HG03521 (cell line): ENCODE measurements around the gene IQCE.

Source experiments
- ATAC-seq: cut with Tn5 transposase; IDR thresholded peaks from one replicate; pipeline ENCODE4 v1.9.1; 2021; ENCODE audit warnings: mild to moderate bottlenecking, moderate library complexity; ENCODE audit not compliant: unreplicated experiment

Gene IQCE, protein sequence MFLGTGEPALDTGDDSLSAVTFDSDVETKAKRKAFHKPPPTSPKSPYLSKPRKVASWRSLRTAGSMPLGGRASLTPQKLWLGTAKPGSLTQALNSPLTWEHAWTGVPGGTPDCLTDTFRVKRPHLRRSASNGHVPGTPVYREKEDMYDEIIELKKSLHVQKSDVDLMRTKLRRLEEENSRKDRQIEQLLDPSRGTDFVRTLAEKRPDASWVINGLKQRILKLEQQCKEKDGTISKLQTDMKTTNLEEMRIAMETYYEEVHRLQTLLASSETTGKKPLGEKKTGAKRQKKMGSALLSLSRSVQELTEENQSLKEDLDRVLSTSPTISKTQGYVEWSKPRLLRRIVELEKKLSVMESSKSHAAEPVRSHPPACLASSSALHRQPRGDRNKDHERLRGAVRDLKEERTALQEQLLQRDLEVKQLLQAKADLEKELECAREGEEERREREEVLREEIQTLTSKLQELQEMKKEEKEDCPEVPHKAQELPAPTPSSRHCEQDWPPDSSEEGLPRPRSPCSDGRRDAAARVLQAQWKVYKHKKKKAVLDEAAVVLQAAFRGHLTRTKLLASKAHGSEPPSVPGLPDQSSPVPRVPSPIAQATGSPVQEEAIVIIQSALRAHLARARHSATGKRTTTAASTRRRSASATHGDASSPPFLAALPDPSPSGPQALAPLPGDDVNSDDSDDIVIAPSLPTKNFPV

DNA sequence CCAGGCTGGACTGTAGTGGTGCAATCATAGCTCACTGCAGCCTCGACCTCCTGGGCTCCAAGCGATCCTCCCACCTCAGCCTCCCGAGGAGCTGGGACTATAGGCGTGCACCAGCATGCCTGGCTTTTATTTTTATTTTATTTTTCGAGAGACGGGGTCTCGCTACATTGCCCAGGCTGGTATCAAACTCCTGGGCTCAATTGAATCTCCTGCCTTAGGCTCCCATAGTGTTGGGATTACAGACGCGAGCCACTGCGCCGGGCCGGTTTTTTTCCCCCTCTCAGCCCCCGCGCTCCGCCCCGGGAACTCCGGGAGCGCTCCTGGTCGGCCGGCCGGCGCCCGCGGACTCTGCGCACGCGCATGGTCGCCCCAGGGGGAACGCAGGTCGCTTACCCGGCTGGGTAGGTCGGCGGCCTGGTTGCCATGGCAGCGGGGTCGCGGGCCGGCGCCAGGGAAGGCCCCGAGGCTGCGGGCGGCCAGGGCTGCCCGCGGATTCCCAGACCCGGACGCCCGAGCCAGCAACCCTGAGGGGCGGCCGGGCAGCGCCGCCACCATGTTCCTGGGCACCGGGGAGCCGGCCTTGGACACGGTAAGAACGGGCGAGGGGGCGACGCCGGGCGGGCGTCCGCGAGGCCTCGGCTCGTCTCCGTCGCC, at the start of gene IQCE:
IQCE (plus strand) TSS at position 351 of the 654 bp plus-strand sequence; CDS start at position 554, 203 bp downstream.
- peak; percentile 56 for ATAC-seq

DNA sequence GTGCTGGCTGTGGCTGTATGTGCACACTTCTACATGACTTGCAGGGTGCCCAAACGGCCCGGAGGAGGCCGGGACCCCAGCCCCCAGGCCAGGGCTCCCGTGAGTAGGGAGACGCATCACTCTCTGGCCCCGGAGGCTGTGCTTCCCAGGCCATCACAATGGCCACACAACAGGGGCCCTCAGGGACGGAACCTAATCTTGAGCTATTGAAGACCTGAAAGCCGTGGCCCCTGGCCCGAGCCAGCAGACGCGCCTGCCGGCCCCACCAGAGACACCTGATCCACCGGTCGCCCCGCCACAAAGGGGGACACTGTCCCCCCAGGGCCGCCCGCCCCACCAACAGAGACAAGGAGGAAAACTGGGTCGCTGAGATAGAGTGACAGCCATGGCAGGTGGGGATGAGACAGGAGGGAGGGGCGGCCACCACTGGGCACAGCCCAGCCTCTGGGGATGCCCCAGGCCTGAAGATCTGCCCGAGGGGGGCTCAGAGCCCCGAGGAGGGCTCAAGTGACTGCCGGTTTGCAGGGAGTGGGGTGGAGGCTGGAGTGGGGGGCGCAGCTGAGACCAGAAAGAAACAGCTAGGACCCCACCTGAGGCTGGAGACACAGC, 49.4 kb upstream of the IQCE start:
- no peak for ATAC-seq

DNA sequence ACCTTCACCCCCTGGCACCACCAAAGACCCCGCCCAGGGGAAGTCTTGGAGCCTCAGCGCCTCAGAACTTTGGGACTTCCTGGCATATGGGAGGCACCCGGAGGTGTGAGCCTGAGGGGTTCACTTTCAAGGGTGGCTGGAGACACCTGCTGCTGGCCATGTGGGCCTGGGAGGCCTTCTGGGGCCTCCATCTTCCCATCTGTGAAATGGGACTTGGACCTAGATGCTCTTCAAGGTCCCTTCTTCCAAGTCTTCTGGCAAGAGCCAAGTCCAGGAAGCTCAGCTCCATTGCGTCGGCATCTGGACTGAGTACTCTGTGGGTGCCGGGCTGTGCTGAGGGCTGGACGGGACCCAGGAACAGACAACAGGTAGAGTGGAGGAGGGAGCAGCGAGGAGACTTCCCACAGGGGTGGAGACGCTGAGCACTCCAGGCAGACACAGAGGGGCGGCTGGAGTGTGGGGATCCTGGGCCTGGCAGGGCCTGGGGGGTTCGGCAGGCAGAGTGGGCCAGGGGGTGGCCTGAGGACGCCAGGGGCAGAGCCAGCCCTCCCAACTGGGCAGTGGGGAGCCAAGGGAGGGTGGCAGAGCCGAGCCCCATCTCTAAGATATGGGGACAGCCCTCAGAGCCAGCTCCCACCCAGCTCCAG, 48.5 kb upstream of the IQCE start:
- no peak for ATAC-seq

DNA sequence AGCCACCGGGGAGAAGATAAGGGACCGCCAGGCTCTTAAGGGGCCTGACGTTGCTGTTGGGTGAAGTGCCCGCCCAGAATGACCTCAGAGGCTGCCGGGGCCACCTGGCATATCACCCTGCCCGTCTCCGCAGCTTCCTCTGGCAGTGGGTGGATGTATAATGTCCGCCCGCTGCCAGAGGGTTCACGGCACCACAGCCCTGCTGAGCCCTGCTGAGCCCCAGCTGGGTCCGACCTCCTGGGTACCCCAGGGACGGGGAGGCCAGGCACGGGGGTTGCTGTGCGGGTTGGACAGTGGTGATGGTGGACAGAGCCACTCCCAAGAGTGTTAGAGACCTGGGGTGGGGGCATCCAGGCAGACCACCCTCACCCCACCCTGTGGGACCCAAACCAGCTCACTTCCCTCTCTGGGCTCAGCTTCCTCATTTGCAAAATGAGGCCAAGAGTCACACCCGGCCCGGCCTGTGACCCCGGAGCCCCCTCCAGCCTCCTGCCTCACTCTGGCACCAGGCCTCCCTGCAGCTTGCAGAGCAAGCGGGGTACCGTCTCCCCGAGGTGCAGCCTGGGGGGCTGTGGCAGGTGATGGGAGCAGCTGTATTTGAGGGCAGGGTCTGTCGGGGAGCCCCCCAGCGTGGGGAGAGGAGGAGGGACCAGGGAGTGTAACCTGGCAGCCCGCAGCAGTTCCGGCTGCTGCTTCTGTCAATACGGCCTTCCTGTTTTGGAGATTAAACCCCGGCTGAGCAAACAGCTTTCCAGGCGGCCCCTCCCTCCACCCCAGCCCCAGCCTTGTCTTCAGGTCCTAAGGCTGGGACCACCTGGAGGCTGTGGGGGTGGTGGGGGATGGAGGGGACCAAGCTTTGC, 47.6 kb upstream of the IQCE start:
- ATAC-seq, result no peak

DNA sequence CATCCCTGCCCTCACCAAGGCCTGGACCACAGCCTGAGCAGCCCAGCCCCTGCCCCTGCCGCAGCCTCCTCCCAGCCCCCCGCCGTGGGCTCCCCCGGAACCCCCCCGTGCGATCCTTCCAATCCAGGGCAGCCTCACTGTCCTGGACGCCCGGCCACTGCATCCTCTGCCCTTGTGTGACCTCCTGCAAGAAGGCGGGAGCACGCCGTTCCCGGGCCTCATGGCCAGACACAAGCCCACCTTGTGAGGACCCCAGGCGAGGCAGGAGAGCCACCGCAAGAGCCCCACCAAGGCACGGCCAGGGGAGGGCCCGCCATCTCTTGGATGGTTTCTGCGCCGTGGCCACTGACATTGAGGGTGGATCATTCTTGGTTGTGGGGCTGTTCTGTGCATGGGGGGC, 47.0 kb upstream of the IQCE start:
- no peak for ATAC-seq

DNA sequence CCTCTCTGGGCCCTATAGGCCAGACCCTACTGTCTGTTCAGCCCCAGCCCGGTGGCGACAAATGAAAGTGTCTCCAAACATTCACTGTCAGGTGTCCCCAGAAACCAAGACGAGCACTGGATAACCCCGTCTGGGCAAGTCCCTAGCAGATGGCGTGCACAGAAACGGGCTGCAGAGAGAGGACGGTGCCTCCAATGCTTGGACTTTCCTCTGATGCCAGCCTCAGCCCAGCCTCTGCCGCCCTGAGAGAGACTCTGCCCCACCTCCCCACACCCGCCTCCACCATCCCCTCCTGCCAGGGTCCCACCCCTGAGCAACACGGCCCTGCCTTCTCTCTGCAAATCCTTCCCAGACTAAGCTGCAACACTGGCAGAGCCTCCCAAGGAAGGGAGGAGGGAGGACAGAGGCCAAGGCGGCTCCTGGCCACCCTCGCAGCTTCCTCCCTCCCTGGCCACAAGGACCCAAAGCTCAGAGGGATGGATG, 46.6 kb upstream of the IQCE start:
- ATAC-seq, result no peak

DNA sequence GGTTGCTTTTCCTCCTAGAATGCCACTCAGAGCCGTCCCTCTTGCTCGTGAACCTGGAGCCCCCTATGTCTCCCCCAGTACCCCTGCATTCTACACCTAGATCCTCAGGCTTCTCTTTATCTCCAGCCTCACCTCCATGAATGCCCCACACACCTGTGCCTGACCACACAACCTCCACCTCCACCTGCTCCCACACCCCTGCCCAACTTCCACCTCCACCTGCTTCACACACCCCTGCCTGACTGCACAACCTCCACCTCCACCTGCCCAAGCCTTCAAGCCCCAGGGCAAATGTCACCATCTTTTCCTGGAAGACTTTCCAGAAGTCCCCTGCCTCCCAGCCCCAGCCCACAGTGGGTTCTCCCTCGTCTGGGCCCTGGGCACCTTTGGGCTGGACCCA, 46.1 kb upstream of the IQCE start:
- ATAC-seq, result no peak

DNA sequence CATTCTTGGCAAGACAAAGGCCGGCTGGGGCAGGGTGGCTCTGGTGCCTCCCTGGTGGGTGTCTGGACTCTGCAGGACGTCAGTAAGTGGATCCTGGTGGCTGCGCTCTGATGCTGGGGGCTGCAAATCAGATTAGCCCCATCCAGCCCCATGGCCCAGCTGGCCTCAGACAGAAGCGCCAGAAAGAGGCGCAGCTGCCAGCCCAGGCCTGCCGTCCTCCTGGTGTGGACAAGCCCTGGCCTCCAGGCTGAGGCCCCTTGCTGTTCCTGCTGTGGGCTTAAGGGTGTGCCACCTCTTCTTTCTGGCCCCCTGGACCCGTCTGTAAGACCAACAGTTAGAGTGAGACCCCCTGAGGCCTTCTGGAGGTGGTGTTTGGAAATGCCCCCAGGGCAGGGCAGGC, 45.1 kb upstream of the IQCE start:
- no peak for ATAC-seq

DNA sequence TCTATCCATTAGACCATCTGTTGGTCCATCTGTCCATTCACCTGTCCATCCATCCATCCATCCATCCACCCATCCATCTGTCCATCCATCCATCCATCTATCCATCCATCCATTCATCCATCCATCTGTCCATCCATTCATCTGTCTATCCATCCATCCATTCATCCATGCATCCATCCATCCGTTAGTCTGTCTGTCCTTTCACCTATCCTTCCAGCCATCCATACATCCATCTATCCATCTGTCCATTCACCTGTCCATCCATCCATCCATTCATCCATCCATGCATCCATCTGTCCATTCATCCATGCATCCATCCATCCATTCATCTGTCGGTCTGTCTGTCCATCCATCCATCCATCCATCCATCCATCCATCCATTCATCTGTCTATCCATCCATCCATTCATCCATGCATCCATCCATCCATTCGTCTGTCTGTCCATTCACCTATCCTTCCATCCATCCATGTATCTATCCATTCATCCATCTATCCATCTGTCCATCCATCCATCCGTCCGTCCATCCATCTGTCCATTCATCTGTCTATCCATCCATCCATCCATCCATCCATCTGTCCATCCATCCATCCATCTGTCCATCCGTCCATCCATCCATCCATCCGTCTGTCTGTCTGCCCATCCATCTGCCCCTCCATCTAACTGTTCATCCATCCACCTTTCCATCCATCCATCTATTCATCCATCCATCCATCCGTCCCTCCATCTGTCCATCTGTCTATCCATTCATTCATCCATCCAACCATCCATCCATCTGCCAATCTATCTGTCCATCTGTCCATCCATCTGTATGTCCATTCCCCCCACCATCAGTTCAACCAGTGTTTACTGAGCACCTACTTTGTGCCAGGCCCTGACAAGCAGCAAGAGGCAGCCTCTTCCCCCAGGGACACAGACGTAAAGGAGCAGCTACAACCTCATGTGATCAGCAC, 44.0 kb upstream of the IQCE start:
- no peak for ATAC-seq

DNA sequence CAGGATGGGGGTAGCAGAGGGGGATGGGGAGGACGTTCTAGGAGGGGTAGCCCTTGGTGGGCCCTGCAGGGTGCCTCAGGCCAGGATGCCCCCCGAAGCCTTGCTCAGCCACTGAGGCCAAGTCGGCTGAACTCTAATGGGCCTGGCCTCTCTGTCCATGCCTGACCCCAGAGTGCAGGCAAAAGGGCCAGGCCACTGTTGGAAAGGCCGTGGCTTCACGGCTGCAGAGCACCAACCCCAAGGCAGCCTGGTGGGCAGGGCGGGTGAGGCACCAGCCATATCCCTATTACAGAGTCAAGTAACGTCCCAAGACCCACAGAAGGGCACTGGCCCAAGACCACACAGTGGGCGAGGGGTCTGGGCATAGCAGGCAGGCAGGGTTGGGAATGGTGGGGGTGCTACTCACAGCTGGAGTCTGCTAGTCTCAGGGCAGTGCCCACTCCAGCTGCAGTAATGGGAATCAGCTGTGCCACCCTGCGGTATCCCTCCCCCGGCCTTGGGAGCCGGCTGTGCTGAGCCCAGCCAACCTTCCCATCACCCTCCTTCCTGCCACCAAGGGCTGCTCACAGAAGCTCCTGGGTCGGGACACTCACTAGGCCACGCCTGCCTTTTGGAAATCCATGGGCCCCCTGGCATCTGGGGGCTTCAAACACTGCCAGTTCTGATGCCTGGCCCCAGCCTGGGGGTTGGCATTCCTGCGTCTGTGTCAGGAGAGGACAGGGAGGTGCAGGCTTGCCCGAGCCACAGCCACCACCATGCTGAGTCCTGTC, 43.2 kb upstream of the IQCE start:
- no peak for ATAC-seq

DNA sequence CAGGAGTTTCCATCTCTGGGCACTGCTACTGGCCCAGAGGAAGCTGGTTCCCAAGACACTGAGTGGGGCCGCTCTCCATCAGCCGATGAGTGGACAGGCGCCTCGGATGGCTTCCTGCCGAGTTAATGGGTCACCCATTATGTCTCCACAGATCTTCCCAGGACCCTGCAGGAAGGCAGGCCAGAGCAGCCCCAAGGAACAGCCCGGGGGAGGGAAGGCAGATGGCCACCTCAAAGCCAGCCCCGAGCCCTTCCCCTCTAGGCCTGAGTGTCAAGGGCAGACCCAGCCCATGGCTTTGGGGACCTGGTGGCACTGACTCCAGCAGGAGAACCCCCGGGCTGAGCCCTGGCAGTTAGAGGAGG, 42.6 kb upstream of the IQCE start:
- no peak for ATAC-seq

DNA sequence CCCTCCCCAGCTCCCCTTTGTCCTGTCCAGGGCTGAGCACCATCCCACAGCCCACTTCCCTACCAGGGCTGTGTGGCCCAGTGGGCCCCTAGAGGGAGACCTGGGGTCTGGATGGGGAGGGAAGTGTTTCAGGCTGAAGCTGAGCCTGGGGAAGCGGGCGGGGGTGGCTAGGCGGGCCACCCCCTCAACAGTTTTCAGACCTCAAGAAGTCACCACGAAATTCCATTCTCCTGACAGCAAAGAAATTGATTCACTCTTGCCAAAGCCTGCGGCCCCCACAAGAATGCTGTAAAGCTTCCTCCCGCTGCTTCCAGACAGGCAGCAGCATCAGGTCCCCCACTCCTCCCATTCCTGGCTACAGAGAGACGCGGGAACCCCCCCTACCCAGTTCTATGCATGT, 41.8 kb upstream of the IQCE start:
- ATAC-seq, result no peak

DNA sequence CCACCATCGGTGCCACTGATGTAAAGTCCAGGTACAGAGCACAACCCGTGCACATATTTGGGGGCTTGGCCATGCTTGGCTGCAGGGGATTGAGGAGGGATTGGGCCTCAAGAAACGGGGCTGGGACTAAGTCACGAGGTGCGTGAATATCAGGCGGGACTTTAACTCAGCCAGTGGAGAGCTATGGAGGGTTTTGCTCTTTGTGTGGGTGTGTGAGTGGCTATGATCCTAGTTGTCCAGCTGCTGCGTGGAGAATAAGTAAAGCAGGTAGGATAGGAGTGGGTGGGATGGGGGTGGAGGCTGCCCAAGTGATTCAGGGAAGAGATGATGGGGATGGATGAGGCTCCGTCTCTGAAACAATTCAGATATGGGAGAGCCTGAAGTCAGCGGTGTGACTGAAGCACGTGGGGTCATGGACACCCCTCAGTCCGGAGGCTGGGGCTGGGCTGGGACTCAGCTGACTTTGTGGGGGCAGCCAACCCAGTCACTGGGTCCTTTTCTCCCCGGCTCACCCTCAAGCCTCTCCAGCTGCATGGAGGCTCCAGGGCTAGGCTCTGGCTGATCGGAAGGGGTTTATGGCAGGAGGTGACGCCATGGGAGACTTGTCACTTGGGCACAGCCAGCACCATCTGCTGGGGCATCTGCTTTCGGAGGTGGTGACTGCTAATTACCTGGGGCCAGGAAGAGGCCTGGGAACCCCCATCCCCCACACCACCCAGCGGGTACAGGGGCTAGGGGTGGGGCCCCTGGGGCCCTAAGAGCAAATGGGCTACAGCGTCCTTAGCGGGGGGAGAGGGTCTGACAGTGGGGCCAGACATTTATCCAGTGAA, 40.9 kb upstream of the IQCE start:
- ATAC-seq, result no peak

DNA sequence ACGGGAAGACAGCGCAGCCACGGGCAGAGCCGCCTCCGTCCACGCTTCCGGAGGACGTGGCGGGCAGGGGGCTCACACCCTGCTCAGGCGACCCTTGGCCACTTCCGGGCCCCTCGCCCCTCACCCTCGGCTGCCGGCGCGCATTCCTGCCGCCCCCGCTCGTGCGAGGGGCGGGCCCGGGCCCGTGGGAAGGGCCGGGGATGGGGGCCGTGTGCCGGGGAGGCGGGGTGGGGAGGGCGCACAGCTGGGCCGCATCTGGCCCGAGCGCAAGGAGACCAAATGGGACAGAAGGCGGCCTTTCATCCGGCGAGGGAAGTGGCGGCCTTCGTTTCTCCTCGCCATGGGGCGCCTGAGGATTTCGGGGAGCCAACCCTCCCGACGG, 40.1 kb upstream of the IQCE start:
- no peak for ATAC-seq

DNA sequence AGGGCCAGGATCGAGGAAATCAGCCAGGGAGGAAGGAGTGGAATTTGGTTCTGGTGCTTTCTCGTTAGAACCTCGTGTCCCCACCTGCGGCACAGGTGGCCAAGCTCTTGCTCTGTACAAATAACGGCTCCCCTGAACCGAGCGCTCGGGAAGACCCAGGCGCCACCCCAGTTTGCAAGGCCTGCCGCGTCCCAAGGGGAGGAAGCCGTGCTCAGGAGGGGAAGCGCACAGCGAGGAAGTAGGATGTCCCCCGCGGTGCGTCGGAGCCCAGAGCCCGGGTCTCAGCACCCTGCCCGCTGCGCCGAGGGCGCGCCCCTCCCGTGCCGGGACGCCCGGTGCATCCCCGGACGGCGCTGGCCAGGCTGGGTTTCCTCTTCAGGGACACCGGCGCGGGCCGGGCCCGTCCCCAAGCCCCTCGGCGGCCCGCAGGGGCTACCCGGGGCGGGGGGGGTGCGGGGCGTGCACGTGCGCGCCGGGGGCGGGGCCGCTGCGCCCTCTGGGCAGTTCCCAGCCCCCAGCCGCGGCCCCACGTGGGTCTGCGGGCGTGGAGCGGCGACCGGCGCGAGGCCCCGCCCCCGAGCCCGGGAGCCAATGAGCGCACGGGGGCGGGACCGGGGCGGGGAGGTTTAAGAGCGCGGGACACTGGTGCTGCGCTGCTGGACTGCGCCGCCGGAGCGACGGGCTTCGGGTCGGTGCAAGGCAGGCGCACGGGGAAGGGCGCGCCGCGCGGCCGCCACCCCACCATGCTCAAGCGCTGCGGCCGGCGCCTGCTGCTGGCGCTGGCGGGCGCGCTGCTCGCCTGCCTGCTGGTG, 39.5 kb upstream of the IQCE start, which contains the start of gene LFNG:
LFNG (plus strand) TSS at position 656 of the 812 bp plus-strand sequence; CDS start at position 744, 88 bp downstream.
- peak; percentile 85 for ATAC-seq

DNA sequence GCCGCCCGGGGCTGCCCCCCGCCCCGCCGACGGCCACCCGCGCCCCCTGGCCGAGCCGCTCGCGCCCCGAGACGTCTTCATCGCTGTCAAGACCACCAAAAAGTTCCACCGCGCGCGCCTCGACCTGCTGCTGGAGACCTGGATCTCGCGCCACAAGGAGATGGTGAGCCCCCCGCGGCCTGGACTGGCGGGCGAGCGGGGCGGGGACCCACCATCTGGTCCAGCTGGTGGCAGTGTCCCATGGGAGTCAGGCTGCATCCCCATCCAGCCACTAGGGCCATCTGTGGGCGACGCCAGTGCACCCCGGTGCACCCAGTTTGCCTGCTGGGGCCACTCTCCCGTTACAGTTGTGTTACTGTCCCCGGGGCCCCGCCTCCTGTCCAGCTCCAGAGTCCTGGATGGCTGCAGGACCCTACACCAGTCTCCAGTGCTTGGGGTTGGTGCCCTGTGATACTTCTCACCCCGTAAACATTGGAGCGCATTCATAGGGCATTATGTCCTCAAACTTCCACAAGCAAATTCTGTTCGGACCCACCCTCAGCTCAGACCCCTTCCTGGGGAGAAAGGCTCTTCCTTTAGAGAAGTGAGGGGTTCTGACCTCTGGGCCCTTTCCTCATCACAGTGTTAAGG, 38.5 kb upstream of the IQCE start:
- ATAC-seq, result no peak
